Neural cell (in vitro differentiated cells): ENCODE data around the gene SMTNL2.

ENCODE experiments used
- CTCF ChIP-seq: fragments of 450-650 bp; IDR thresholded peaks from 2 replicates; pipeline ENCODE4 v1.5.1; 2014; ENCODE audit warnings: antibody characterized with exemption, mild to moderate bottlenecking, moderate library complexity; ENCODE audit not compliant: poor library complexity, severe bottlenecking
- EP300 ChIP-seq: fragments of 450-650 bp; conservative IDR thresholded peaks from 2 replicates; pipeline ENCODE4 v1.6.1; 2014; ENCODE audit warnings: antibody characterized with exemption, mild to moderate bottlenecking, moderate library complexity; ENCODE audit not compliant: poor library complexity, severe bottlenecking
- EZH2 ChIP-seq: fragments of 200-600, 300-800 bp; shearing (Covaris generic), sonication (generic); IDR thresholded peaks from 2 replicates; pipeline ENCODE4 v1.6.1; 2014; ENCODE audit warnings: antibody characterized with exemption, low read length, borderline replicate concordance, mild to moderate bottlenecking; ENCODE audit not compliant: insufficient read depth, poor library complexity, severe bottlenecking
- MXI1 ChIP-seq: fragments of 450-650 bp; conservative IDR thresholded peaks from 2 replicates; pipeline ENCODE4 v1.6.1; 2014; ENCODE audit warnings: antibody characterized with exemption, mild to moderate bottlenecking; ENCODE audit not compliant: poor library complexity, severe bottlenecking
- POLR2AphosphoS5 ChIP-seq: IDR thresholded peaks from 2 replicates; pipeline ENCODE4 v1.6.1; 2012
- TF ChIP-seq, protein P1 (sequence below): IDR thresholded peaks from 2 replicates; pipeline ENCODE4 v1.6.1; 2012; ENCODE audit warnings: borderline replicate concordance

DNA sequence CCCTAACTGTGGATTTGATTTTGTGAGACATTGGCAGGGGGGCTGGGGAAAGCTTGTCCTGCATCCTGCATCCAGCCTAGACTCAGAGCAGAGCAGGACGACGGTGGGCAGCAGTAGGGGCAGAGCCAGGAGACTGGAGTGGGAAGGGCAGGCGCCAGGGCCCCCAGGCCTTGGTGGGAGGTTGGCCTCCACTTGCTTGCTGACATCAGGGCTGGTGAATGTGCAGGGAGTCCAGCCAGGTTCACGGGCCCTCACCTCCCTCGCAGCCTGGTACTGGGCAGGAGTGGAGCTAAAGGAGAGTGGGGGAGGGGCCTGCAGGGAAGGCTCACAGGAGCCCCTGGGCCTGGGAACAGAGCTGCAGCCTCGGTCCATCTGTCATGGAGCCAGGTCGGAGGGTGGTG is 2.2 kb upstream of the SMTNL2 start:
- no peak for TF ChIP-seq EP300
- TF ChIP-seq, protein P1, sequence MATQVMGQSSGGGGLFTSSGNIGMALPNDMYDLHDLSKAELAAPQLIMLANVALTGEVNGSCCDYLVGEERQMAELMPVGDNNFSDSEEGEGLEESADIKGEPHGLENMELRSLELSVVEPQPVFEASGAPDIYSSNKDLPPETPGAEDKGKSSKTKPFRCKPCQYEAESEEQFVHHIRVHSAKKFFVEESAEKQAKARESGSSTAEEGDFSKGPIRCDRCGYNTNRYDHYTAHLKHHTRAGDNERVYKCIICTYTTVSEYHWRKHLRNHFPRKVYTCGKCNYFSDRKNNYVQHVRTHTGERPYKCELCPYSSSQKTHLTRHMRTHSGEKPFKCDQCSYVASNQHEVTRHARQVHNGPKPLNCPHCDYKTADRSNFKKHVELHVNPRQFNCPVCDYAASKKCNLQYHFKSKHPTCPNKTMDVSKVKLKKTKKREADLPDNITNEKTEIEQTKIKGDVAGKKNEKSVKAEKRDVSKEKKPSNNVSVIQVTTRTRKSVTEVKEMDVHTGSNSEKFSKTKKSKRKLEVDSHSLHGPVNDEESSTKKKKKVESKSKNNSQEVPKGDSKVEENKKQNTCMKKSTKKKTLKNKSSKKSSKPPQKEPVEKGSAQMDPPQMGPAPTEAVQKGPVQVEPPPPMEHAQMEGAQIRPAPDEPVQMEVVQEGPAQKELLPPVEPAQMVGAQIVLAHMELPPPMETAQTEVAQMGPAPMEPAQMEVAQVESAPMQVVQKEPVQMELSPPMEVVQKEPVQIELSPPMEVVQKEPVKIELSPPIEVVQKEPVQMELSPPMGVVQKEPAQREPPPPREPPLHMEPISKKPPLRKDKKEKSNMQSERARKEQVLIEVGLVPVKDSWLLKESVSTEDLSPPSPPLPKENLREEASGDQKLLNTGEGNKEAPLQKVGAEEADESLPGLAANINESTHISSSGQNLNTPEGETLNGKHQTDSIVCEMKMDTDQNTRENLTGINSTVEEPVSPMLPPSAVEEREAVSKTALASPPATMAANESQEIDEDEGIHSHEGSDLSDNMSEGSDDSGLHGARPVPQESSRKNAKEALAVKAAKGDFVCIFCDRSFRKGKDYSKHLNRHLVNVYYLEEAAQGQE, result no peak
- TF ChIP-seq MXI1, result no peak
- no peak for TF ChIP-seq CTCF
- no peak for TF ChIP-seq POLR2AphosphoS5
- no peak for TF ChIP-seq EZH2
